HG02884 (cell line): ENCODE results near the gene ADM.
"Not testable (repeated sequence)": the region's sequence is repeated elsewhere in the genome, so short reads cannot be mapped to it uniquely, and the experiment has no call there.

Experiments
- ATAC-seq: cut with Tn5 transposase; IDR thresholded peaks from one replicate; pipeline ENCODE4 v1.9.1; 2021; ENCODE audit warnings: mild to moderate bottlenecking, moderate library complexity; ENCODE audit not compliant: unreplicated experiment

ADM gene, protein sequence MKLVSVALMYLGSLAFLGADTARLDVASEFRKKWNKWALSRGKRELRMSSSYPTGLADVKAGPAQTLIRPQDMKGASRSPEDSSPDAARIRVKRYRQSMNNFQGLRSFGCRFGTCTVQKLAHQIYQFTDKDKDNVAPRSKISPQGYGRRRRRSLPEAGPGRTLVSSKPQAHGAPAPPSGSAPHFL

DNA sequence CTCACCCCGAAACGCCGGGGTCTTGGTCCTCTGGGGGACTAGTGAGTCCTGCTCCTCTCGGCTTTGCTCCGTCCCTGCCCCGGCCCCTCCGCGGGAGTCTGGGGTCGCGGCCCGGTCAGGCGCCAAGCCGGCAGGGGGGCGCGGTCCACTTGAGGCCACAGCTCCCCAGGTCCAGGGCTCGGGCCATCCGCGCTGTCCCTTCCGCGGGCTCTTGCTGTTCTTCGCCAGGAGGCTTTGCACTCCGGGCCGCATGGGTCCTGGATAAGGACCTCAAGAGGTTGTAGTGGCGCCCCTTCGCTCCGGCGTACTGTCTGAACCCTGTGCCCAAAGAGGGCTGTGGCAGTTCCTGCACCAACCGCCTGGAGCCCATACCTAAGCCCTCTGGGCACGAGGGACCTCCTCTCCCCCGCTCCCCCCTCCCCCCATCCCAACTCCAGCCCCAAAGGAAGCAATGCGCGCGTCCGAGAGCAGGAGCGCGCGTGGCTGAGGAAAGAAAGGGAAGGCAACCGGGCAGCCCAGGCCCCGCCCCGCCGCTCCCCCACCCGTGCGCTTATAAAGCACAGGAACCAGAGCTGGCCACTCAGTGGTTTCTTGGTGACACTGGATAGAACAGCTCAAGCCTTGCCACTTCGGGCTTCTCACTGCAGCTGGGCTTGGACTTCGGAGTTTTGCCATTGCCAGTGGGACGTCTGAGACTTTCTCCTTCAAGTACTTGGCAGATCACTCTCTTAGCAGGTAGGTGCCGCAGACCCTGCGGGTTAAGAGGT, at the start of gene ADM:
TSS of gene ADM (plus strand) at position 579 of the 767 bp plus-strand sequence. CDS start 628 bp downstream, outside the sequence.
- ATAC-seq, result no peak

GRCh38 chr11:10255388-10256125, 49.3 kb upstream of the ADM start:
- no peak for ATAC-seq

DNA sequence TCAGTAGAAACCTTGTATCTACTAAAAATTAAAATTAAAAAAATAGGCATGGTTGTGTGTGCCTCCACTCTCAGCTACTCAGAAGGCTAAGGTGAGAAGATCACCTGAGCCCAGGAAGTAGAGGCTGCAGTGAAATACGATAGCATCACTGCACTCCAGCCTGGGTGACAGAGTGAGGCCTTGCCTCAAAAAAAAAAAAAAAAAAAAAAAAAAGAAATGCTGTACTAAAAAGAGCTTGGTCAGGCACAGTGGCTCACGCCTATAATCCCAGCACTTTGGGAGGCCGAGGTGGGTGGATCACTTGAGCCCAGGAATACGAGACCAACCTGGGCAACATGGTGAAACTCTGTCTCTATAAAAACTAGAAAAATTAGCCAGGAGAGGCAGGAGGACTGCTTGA, 47.4 kb upstream of the ADM start:
- ATAC-seq, result no peak

DNA sequence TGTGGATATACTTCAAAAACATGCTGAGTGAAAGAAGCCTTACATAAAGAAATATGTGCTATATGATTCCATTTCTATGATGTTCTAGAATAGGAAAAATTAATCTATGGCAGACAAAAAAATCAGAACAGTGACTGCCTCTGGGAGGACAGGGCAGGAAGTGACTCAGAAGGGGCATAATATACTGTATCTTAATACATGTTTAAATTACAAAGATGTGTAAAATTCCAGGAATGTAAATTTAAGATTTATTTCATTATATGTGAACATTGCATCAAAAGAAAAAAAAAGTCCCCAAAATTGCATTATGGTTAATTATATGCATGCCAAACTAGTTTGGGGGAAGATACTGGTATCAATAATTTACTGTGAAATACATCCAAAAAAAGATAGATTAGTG, 43.1 kb upstream of the ADM start:
- no peak for ATAC-seq

GRCh38 chr11:10263929-10264328, 40.9 kb upstream of the ADM start:
- ATAC-seq, result no peak

DNA sequence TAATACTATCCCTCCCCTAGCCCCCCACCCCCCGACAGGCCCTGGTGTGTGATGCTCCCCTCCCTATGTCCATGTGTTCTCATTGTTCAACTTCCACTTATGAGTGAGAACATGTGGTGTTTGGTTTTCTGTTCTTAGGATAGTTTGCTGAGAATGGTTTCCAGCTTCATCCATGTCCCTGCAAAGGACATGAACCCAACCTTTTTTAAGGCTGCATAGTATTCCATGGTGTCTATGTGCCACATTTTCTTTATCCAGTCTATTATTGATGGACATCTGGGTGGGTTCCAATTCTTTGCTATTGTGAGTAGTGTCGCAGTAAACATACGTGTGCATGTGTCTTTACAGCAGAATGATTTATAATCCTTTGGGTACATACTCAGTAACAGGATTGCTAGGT, 40.2 kb upstream of the ADM start:
- not testable (repeated sequence) for ATAC-seq

DNA sequence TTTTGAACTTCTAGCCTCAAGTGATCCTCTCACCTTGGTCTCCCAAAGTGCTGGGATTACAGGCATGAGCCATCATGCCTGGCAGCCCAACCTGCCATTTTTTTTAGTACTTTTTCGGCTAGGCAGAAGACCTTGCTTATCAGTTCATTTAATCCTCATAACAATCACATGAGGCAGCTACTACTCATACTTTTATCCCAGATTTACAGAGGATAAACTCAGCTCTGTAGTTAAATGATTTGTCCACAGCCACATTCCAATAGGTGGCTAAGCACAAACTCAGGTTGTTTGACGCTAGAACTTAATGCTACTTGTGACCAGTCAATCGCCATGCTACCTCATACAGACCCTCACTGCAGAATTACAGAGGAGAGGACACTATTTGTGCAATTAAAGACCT, 38.9 kb upstream of the ADM start:
- no peak for ATAC-seq

GRCh38 chr11:10267821-10268220, 37.1 kb upstream of the ADM start:
- no peak for ATAC-seq

GRCh38 chr11:10268746-10269488, 36.0 kb upstream of the ADM start:
- ATAC-seq, result no peak

DNA sequence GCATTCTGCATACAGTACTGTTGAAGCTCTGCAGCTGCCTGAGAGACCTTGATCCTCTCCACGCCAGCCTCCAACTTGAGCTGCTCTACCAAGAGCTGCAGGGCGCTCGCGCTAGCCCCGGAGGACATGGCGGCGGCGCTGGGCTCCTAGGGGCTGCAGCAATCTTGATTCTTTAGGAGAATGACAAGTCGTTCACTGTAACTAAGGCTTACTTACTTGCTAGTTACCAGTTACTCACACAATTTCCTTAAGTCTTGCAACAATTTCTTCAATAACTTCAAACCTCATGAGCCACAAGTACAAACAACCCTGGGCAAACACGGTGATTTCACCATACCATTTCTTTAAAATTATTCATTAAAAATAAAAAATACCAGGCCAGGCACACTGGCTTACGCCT, 32.7 kb upstream of the ADM start:
- no peak for ATAC-seq

DNA sequence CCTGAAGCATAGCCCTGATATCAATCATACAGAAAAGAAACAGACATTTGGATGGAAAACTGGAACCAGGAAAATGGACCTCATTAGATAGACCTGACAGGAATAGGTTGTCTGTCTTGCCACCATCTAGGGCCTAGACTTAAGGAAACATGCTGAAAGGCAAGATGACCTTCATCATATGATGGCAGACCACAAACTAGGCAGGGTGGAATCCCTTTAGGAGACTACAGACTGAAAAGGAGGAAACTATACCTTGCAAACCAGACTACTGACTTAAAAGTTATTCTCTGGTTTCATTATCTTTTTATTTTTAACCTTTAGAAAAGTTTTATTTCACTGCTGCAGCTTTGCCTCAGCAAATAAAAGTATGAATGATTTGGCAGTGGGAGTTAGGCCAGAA, 31.1 kb upstream of the ADM start:
- ATAC-seq, result no peak

DNA sequence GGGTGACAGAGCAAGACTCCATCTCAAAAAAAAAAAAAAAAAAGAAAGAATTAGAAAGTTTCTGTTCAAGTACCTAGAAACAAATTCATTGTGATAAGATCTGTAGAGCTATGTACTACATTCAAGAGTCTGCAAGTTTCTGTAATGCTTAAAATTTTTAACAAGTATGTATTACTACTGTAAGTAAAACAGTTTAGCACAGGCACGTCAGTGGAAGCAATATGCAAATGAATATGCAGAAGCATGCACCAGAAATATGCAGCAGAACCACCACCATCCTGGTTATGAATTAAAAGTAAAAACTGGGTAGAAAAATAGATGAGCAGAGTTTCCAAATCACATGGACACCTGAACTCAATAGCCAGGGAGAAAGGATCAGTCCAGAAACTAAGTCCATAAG, 30.1 kb upstream of the ADM start:
- ATAC-seq, result no peak

DNA sequence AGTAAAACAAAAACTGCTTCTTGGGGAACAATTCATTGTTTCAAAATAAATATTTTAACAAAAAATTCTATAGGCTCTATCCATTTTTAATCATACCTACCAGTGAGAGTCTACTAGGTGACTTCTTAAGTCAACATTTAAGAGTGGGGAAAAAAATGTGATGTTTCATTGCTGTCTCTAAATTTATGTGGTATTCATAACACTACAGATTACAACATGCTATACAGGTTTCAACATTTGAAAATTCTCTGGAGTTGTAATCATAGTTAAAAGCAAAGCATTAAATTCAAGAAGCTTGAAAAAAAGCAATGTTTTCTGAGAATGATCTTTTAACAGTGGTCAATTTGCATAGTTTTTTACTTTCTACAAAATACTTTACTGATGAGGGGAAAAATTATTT, 29.2 kb upstream of the ADM start:
- ATAC-seq, result no peak

DNA sequence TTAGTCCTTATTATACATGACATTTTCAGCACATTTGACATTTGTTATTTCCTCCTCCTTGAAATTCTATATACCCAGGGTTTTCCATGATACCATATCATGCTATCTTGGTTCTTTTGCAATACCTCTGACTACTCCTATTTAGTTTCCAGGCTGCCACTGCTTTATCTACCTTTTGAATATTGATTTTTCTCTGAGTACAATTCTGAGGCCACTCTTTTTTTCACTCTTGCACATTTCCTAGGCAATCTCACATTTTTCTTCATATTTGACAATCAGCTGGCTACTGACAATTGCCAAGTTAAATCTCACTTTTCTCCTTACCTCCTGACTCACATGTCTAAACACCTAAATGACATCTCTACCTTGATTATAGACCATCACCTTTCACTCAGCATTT, 22.8 kb upstream of the ADM start:
- no peak for ATAC-seq

DNA sequence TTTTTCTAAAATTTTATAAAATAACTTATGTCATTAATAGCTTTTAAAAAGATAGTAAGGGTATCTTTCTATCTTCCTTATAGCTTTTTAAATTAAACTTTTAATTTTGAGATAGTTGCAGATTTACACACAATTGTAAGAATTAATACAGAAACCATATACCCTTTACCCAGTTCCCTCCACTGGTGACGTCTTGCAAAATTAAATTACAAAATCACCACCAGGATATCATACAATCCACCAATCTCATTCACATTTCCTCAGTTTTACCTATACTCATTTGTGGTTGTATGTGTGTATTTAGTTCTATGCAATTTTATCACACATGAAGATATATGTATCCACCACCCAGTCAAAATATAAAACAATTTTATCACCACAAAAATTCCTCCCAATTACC, 20.9 kb upstream of the ADM start:
- ATAC-seq, result no peak

- ATAC-seq, result no peak
These were observed 19.6 kb upstream of the ADM start for GRCh38 chr11:10285148-10285802.

DNA sequence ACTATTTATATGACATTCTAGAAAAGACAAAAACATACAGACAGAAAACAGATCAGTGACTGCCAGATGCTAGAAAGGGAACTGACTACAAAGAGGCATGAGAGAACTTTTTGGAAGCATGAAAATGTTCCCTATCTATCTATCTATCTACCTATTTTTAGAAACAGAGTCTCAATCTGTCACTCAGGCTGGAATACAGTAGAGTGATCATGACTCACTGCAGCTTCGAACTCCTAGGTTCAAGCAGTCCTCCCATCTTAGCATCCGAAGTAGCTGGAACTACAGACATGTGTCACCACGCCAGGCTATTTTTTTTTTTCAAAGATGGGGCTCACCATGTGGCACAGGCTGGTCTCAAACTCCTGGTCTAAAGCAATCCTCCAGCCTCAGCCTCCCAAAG, 17.7 kb upstream of the ADM start:
- ATAC-seq, result no peak

GRCh38 chr11:10287766-10288715, 16.8 kb upstream of the ADM start:
- ATAC-seq, result no peak

GRCh38 chr11:10288881-10289764, 15.8 kb upstream of the ADM start:
- no peak for ATAC-seq
